B cell (primary cell): ENCODE results near the gene APOC1. TPM values are rescaled to one million over a fixed set of nuclear protein-coding genes. Genes with fewer than 3 reads are reported as not detected.

Experiments used
- ATAC-seq: fragments of 200-7000 bp; cut with Tn5 transposase; one replicate; pipeline ENCODE4 v1.10.0; 2021; ENCODE audit warnings: low read depth, mild to moderate bottlenecking, moderate number of reproducible peaks, moderate library complexity
- CTCF ChIA-PET: fragments of 350-600 bp; sonication (Branson Sonifier 250); formaldehyde crosslinking; loops from one replicate; lab custom pipeline; 2021; ENCODE audit warnings: antibody characterized with exemption, inconsistent platforms; lab: Charles Lee
- POLR2A ChIA-PET: fragments of 350-600 bp; sonication (Branson Sonifier 250); formaldehyde crosslinking; loops from one replicate; lab custom pipeline; 2021; ENCODE audit warnings: antibody characterized with exemption; lab: Charles Lee
- DNase-seq: peaks from one replicate; pipeline ENCODE4 v3.0.0; 2013
- H2AFZ ChIP-seq: 2 replicates; pipeline ENCODE4 v1.6.1; 2012; ENCODE audit warnings: mild to moderate bottlenecking, low read depth, low read length; ENCODE audit not compliant: insufficient read depth, poor library complexity, severe bottlenecking
- H3K27ac ChIP-seq, 2 donors: 1 replicate in 1 of 2; 2 replicates in 1 of 2; pipeline ENCODE4 v1.5.1; 2012 to 2013; ENCODE audit warnings: low read length in 2 of 2, mild to moderate bottlenecking in 2 of 2, moderate library complexity in 1 of 2
- H3K27me3 ChIP-seq, 4 experiments: fragments of 200-600 bp in 1 of 4; sonication (generic) in 1 of 4; replicated peaks in 1 of 4; 1 replicate in 2 of 4; 2 replicates in 2 of 4; pipeline versions ENCODE4 v1.6.1 to v1.7.0; 2013 to 2016; ENCODE audit warnings: low read length in 3 of 4, mild to moderate bottlenecking in 2 of 4, mixed read lengths in 1 of 4, moderate library complexity in 1 of 4; ENCODE audit not compliant: insufficient read depth in 4 of 4, control insufficient read depth in 3 of 4; ENCODE audit errors: control extremely low read depth in 1 of 4
- H3K36me3 ChIP-seq, 2 experiments: replicated peaks in 1 of 2; 1 replicate in 1 of 2; 2 replicates in 1 of 2; pipeline versions ENCODE4 v1.6.1 to v1.7.1; 2013; ENCODE audit warnings: low read length in 1 of 2; ENCODE audit not compliant: insufficient read depth in 2 of 2, control insufficient read depth in 1 of 2; ENCODE audit errors: control extremely low read depth in 1 of 2, extremely low read depth in 1 of 2
- H3K4me1 ChIP-seq, 2 donors: fragments of 200-600 bp in 1 of 2; sonication (generic) in 1 of 2; 1 replicate in 1 of 2; 2 replicates in 1 of 2; pipeline versions ENCODE4 v1.5.1 to v1.6.1; 2013 to 2017; ENCODE audit warnings: low read length in 2 of 2; ENCODE audit not compliant: control insufficient read depth in 2 of 2, insufficient read depth in 2 of 2
- H3K4me2 ChIP-seq: replicated peaks from 2 replicates; pipeline ENCODE3; 2012; ENCODE audit warnings: mild to moderate bottlenecking, low read depth, low read length; ENCODE audit not compliant: poor library complexity, severe bottlenecking
- H3K4me3 ChIP-seq, 5 experiments: fragments of 200-600 bp in 1 of 5; sonication (generic) in 1 of 5; 1 replicate in 3 of 5; 2 replicates in 2 of 5; pipeline versions ENCODE4 v1.5.1 to v1.7.0; 2011 to 2016; ENCODE audit warnings: low read length in 4 of 5, mild to moderate bottlenecking in 4 of 5, low read depth in 2 of 5, control low read depth in 1 of 5, moderate library complexity in 1 of 5; ENCODE audit not compliant: insufficient read depth in 1 of 5; ENCODE audit errors: control extremely low read depth in 1 of 5, extremely low read depth in 1 of 5
- H3K79me2 ChIP-seq: fragments of 200-600 bp; sonication (generic); one replicate; pipeline ENCODE4 v1.6.0; 2016; ENCODE audit warnings: low read length; ENCODE audit not compliant: control insufficient read depth, insufficient read depth
- H3K9ac ChIP-seq: fragments of 200-600 bp; sonication (generic); 2 replicates; pipeline ENCODE4 v1.6.1; 2017; ENCODE audit warnings: mild to moderate bottlenecking, low read length, moderate library complexity
- H3K9me3 ChIP-seq, 3 donors: one replicate each; pipeline versions ENCODE4 v1.6.1 to v1.7.1; 2013; ENCODE audit warnings: low read length in 2 of 3; ENCODE audit not compliant: control insufficient read depth in 2 of 3, insufficient read depth in 1 of 3; ENCODE audit errors: control extremely low read depth in 1 of 3
- H4K20me1 ChIP-seq: 2 replicates; pipeline ENCODE4 v1.6.0; 2012; ENCODE audit warnings: mild to moderate bottlenecking, low read length; ENCODE audit not compliant: insufficient read depth, control insufficient read depth, poor library complexity, severe bottlenecking
- H3K27ac Mint-ChIP-seq: one replicate; pipeline ENCODE4 v1.8.0; 2021; ENCODE audit warnings: mixed read lengths
- H3K27me3 Mint-ChIP-seq: one replicate; pipeline ENCODE4 v1.8.0; 2021; ENCODE audit warnings: mixed read lengths
- H3K4me1 Mint-ChIP-seq: one replicate; pipeline ENCODE4 v1.8.0; 2021; ENCODE audit warnings: mixed read lengths
- H3K4me3 Mint-ChIP-seq: one replicate; pipeline ENCODE4 v1.8.0; 2021; ENCODE audit warnings: mixed read lengths
- H3K9me3 Mint-ChIP-seq: one replicate; pipeline ENCODE4 v1.8.0; 2022; ENCODE audit warnings: mixed read lengths; ENCODE audit not compliant: insufficient read depth
- EZH2 ChIP-seq: IDR thresholded peaks from 2 replicates; pipeline ENCODE4 v1.6.1; 2012; ENCODE audit warnings: borderline replicate concordance, low read depth, mild to moderate bottlenecking, moderate library complexity, low read length; ENCODE audit not compliant: insufficient read depth, poor library complexity, severe bottlenecking
- WGBS: methylation state at CpG from one replicate; pipeline ENCODE4 v1.1.5; 2013; ENCODE audit warnings: missing lambda C conversion rate; ENCODE audit not compliant: insufficient coverage; 5-methylcytosine and 5-hydroxymethylcytosine counted together
- intact Hi-C: fragments of 100-400 bp; cut with micrococcal nuclease; formaldehyde crosslinking; loops from one replicate; pipeline ENCODE4 v1.10.0; 2022
- polyA plus RNA-seq: library from polyadenylated mRNA; depleted of rRNA; stranded (reverse); fragments of >200 nt; gene quantifications from 2 replicates; pipeline ENCODE4 v1.2.3, GENCODE V29; 2012
- total RNA-seq, 2 donors: library from RNA; stranded (reverse); fragments of 120-200 nt in 1 of 2; gene quantifications; 1 replicate in 1 of 2; 2 replicates in 1 of 2; pipeline versions ENCODE4 v1.2.3 to v1.2.4, GENCODE V29; 2013 to 2022
- TF ChIP-seq, protein P1 (sequence below): fragments of 200-600 bp; IDR thresholded peaks from one replicate; pipeline ENCODE4 v1.8.0; 2022; ENCODE audit warnings: antibody characterized with exemption, mild to moderate bottlenecking

Gene APOC1
- total and polyA plus RNA-seq, 2 donors (not counting 1 experiment from before 2014, with no cell fraction given) = not detected

DNA sequence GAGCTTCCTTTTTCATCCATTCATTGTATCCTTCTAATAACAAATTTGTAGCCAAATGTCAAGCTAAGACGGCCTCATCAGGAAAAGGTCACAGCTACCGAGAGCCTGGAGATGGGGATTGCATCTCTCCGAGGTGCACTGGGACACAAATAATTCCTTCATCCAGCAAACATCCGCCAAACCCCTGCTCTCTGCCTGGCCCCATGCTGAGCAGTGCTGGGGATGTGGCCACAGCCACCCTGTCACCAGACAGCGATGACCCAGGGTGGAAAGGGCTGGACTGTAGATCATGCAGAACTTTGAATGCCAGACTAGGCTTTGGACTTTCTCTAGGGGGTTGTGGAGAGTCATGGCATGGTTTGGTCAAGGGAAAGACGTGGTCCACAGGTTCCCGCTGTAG is 21.5 kb upstream of the APOC1 start:
- Histone ChIP-seq H3K4me2 (no peak overlapping the region), H3K4me3 (no peak overlapping the region), H3K27ac (no peak overlapping the region), H2AFZ (no peak overlapping the region), H3K9me3 (peaks cover 0 to 3% (median 0%) of the 10 kb centered on the region in 3 donors), H3K4me1 (peaks cover 16 to 21% of the 10 kb centered on the region in 2 donors), H3K9ac (no peak overlapping the region), H3K79me2 (peaks cover 25% of the 10 kb centered on the region), H3K36me3 (peaks cover 0 to 49% of the 10 kb centered on the region in 2 experiments), H4K20me1 (peaks cover 7% of the 10 kb centered on the region), H3K27me3 (no peaks in the 10 kb centered on the region)
- no peaks in the 10 kb centered on the region for H3K27me3 Mint-ChIP-seq
- WGBS = 97% methylated on average over 7 of the region's 7 CpGs
- TF ChIP-seq, protein P1, sequence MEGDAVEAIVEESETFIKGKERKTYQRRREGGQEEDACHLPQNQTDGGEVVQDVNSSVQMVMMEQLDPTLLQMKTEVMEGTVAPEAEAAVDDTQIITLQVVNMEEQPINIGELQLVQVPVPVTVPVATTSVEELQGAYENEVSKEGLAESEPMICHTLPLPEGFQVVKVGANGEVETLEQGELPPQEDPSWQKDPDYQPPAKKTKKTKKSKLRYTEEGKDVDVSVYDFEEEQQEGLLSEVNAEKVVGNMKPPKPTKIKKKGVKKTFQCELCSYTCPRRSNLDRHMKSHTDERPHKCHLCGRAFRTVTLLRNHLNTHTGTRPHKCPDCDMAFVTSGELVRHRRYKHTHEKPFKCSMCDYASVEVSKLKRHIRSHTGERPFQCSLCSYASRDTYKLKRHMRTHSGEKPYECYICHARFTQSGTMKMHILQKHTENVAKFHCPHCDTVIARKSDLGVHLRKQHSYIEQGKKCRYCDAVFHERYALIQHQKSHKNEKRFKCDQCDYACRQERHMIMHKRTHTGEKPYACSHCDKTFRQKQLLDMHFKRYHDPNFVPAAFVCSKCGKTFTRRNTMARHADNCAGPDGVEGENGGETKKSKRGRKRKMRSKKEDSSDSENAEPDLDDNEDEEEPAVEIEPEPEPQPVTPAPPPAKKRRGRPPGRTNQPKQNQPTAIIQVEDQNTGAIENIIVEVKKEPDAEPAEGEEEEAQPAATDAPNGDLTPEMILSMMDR = no peak
- TF ChIP-seq EZH2 = no peak
- CTCF ChIA-PET = interaction anchor here (1.1 kb wide), 1 partner anchor 239 kb away, joined by 3 read pairs; no protein-coding TSS in a partner anchor
- peak overlapping the region; percentile 83 for H3K4me3 Mint-ChIP-seq
- H3K27ac Mint-ChIP-seq = peak overlapping the region; percentile 2
- DNase-seq = no peak
- POLR2A ChIA-PET = no interaction called here
- intact Hi-C loops = no loop called here
- H3K4me1 Mint-ChIP-seq = peaks cover 29% of the 10 kb centered on the region
- ATAC-seq = no peak
- no peaks in the 10 kb centered on the region for H3K9me3 Mint-ChIP-seq

DNA sequence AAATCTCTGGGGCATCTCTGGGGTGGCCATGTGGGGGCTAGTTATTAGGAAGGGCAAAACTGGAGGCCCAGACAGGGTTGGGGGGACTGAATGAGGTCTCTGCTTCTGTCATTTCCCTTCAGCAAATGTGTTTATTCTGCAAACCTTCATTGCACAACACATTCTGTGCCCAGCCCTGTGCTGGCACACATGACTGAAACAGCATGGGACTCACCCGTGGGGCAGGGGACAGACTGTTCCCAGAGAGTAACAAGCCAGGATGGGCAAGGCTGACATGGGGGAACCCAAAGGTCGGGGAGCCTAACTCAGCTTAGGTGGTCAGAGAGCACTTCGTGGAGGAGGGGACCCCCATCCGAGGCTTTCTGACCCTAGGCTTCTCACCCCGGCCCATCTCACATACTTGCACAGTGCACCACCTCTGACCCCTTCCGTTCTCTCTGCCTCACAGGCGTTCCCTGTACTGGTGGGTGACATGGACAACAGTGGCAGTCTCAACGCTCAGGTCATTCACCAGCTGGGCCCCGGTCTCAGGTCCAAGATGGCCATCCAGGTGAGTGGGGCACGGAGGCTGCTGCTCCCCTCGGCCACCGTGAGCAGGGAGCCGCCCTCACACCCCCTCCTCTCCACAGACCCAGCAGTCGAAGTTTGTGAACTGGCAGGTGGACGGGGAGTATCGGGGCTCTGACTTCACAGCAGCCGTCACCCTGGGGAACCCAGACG is 20.9 kb upstream of the APOC1 start:
- Histone ChIP-seq H3K36me3 (peaks cover 0 to 52% of the 10 kb centered on the region in 2 experiments), H3K4me3 (no peak overlapping the region)
- CTCF ChIA-PET = interaction anchor here (1.1 kb wide), 1 partner anchor 239 kb away, joined by 3 read pairs; no protein-coding TSS in a partner anchor

More for the DNA sequence above, 20.9 kb upstream of the APOC1 start:
- H3K27ac Mint-ChIP-seq = no peak overlapping the region
- Histone ChIP-seq H3K4me1 (peaks cover 16 to 21% of the 10 kb centered on the region in 2 donors), H3K9me3 (peaks cover 0 to 3% (median 0%) of the 10 kb centered on the region in 3 donors), H3K79me2 (peaks cover 25% of the 10 kb centered on the region), H3K4me2 (no peak overlapping the region), H3K9ac (no peak overlapping the region), H4K20me1 (peaks cover 7% of the 10 kb centered on the region), H2AFZ (no peak overlapping the region), H3K27ac (no peak overlapping the region), H3K27me3 (no peaks in the 10 kb centered on the region)
- DNase-seq (no peak), ATAC-seq (no peak)
- peak overlapping the region; percentile 83 for H3K4me3 Mint-ChIP-seq
- H3K27me3 Mint-ChIP-seq = no peaks in the 10 kb centered on the region
- intact Hi-C loops = no loop called here
- POLR2A ChIA-PET = no interaction called here
- TF ChIP-seq EZH2 = no peak
- TF ChIP-seq, protein P1 = no peak
- peaks cover 29% of the 10 kb centered on the region for H3K4me1 Mint-ChIP-seq
- WGBS = 97% methylated on average over 12 of the region's 18 CpGs
- no peaks in the 10 kb centered on the region for H3K9me3 Mint-ChIP-seq
